Measurements from ENCODE around the gene ZRANB3.

ZRANB3 gene

DNA sequence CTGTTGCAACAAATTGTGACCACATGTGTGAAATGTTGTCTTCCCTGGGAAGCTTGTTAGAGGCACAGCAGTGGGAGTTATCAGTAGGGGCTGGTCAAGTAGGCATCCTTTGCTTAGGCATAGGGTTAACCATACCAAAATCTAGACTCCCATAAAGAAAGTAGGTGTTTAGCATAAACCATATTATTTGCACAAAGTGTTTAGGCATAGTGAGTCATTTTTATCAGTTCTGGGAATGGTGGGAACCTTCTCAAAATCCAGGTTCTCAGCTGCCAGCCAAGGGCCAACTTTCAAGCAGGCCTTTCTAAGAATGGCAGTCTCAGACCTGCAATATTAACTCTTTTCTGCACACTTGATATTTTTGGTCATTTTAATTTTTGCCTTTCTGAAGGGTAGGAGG lies 390.4 kb downstream of the ZRANB3 start (continued):
- TF ChIP-seq, protein P1, sequence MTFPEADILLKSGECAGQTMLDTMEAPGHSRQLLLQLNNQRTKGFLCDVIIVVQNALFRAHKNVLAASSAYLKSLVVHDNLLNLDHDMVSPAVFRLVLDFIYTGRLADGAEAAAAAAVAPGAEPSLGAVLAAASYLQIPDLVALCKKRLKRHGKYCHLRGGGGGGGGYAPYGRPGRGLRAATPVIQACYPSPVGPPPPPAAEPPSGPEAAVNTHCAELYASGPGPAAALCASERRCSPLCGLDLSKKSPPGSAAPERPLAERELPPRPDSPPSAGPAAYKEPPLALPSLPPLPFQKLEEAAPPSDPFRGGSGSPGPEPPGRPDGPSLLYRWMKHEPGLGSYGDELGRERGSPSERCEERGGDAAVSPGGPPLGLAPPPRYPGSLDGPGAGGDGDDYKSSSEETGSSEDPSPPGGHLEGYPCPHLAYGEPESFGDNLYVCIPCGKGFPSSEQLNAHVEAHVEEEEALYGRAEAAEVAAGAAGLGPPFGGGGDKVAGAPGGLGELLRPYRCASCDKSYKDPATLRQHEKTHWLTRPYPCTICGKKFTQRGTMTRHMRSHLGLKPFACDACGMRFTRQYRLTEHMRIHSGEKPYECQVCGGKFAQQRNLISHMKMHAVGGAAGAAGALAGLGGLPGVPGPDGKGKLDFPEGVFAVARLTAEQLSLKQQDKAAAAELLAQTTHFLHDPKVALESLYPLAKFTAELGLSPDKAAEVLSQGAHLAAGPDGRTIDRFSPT (tag by site-specific recombination; IDR thresholded peaks at IDR 0.05): no peak
- TF ChIP-seq ZNF707 (tag by site-specific recombination; IDR thresholded peaks at IDR 0.05) (no peak), ZNF600 (tag by site-specific recombination; IDR thresholded peaks at IDR 0.05) (no peak), ZBTB11 (tag by site-specific recombination; conservative IDR thresholded peaks at IDR 0.05; ENCODE audit: low read depth) (no peak), ZNF626 (tag by site-specific recombination; IDR thresholded peaks at IDR 0.05) (no peak), ZNF571 (tag by site-specific recombination; IDR thresholded peaks at IDR 0.05) (no peak), ZNF280C (tag by site-specific recombination; IDR thresholded peaks at IDR 0.05) (no peak), ZBTB8A (tag by site-specific recombination; IDR thresholded peaks at IDR 0.05) (no peak)
- TF ChIP-seq, protein P2, sequence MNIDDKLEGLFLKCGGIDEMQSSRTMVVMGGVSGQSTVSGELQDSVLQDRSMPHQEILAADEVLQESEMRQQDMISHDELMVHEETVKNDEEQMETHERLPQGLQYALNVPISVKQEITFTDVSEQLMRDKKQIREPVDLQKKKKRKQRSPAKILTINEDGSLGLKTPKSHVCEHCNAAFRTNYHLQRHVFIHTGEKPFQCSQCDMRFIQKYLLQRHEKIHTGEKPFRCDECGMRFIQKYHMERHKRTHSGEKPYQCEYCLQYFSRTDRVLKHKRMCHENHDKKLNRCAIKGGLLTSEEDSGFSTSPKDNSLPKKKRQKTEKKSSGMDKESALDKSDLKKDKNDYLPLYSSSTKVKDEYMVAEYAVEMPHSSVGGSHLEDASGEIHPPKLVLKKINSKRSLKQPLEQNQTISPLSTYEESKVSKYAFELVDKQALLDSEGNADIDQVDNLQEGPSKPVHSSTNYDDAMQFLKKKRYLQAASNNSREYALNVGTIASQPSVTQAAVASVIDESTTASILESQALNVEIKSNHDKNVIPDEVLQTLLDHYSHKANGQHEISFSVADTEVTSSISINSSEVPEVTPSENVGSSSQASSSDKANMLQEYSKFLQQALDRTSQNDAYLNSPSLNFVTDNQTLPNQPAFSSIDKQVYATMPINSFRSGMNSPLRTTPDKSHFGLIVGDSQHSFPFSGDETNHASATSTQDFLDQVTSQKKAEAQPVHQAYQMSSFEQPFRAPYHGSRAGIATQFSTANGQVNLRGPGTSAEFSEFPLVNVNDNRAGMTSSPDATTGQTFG (tag by site-specific recombination; IDR thresholded peaks at IDR 0.05; ENCODE audit: borderline replicate concordance): no peak

DNA sequence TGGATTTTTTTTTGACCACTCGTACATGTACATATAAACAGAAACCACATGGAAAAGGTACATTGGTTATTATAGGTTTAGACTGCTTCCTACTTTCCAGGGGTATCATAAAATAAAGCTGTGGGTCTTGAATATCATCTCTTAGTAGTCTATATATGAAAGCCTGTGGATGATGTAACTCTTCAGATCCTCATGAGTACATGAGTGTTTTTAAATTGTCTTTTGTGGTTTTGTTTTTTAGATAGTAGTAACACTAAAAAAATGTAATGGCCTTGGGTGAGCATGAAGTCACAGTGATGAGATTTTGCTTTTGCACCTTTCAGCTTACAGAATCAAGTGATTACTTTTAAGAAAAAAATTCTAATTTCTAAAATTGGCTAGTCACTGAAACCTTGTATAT lies 398.7 kb downstream of the ZRANB3 start:
- Histone ChIP-seq H3K4me3 (ENCODE audit: low read depth, low read length) (no peak overlapping the region), H3K9me3 (ENCODE audit: control insufficient read depth, insufficient read depth, low read depth, low read length) (no peaks in the 10 kb centered on the region), H3K4me1 (ENCODE audit: control insufficient read depth, insufficient read depth, low read length) (no peaks in the 10 kb centered on the region), H3K27ac (ENCODE audit: extremely low read depth, low read depth, low read length) (no peak overlapping the region), H3K36me3 (ENCODE audit: control insufficient read depth in 2 of 2, insufficient read depth in 1 of 2, low read length in 2 of 2) (peaks cover 47 to 83% of the 10 kb centered on the region in 2 experiments)
- ChIA-PET CTCF (interaction anchor here (0.6 kb wide), 1 partner anchor 25 kb away, joined by 3 read pairs; no protein-coding TSS in a partner anchor), POLR2A (no interaction called here)
- TF ChIP-seq ZNF521 (tag by site-specific recombination; IDR thresholded peaks at IDR 0.05): no peak
- no peak for TF ChIP-seq ZNF394 (tag by site-specific recombination; IDR thresholded peaks at IDR 0.05; ENCODE audit: borderline replicate concordance)
- no peak for TF ChIP-seq KLF9 (tag by site-specific recombination; IDR thresholded peaks at IDR 0.05; ENCODE audit: low read depth)
- no peak for TF ChIP-seq ZFHX2 (tag by site-specific recombination; conservative IDR thresholded peaks at IDR 0.05)
- TF ChIP-seq SALL2 (tag by site-specific recombination; IDR thresholded peaks at IDR 0.05; ENCODE audit: borderline replicate concordance): no peak
- TF ChIP-seq, protein P1 (tag by site-specific recombination; IDR thresholded peaks at IDR 0.05): no peak
- no peak for TF ChIP-seq ZNF274 (IDR thresholded peaks at IDR 0.05; ENCODE audit: low read length)
- TF ChIP-seq ZNF274 (tag by site-specific recombination; IDR thresholded peaks at IDR 0.05; ENCODE audit: borderline replicate concordance): no peak
- TF ChIP-seq ZNF112 (tag by site-specific recombination; IDR thresholded peaks at IDR 0.05): no peak
- no peak for TF ChIP-seq HOXA7 (CRISPR knock-in tag; IDR thresholded peaks at IDR 0.05; ENCODE audit: borderline replicate concordance)
- no peak for TF ChIP-seq ZBTB11 (tag by site-specific recombination; conservative IDR thresholded peaks at IDR 0.05; ENCODE audit: low read depth)
- TF ChIP-seq ZNF623 (tag by site-specific recombination; IDR thresholded peaks at IDR 0.05): no peak
